ENCODE data around the gene FBXO21.
"Not testable (repeated sequence)": the region's sequence is repeated elsewhere in the genome, so short reads cannot be mapped to it uniquely, and the experiment has no call there.

Gene FBXO21

DNA sequence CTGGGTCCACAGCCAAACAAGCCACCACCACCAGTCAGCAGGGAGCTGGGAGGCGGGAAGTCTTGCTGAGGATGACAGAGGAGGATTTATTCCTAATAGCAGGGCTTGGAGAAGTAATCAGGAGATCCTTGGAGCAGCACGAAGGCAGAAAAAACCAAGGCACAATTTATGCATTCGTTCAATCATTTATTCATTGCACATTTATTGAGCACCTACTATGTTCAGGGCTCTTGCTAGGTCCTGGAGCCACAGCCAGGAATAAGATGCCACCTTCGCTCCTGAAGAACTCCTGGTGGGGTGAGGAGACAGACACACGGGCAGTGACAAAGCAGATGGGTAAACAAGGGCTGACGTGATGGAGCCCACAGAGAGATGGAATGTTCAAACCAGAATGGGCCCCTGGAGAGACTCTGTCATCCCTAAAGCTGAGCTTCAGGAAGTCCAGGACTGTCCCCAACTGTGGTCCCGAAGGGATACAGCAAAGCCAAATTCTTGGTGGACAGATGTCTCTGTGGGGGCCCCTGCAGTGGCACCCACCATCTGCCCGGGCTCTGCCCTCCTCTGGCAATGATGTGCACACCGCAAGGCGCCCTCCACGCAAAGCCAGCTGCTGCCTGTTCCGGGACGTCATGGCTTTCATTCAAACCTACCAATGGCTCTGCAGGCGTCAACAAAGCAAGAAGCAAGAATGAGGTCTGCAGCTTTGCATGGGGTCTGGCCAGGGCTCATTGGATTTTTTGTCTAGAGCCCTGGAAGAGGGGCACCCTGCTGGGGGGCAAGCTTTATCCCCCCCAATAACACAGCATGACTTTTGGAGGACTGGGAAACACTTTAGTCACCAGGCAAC lies 88.1 kb downstream of the FBXO21 start:
- DNase-seq = no peak

DNA sequence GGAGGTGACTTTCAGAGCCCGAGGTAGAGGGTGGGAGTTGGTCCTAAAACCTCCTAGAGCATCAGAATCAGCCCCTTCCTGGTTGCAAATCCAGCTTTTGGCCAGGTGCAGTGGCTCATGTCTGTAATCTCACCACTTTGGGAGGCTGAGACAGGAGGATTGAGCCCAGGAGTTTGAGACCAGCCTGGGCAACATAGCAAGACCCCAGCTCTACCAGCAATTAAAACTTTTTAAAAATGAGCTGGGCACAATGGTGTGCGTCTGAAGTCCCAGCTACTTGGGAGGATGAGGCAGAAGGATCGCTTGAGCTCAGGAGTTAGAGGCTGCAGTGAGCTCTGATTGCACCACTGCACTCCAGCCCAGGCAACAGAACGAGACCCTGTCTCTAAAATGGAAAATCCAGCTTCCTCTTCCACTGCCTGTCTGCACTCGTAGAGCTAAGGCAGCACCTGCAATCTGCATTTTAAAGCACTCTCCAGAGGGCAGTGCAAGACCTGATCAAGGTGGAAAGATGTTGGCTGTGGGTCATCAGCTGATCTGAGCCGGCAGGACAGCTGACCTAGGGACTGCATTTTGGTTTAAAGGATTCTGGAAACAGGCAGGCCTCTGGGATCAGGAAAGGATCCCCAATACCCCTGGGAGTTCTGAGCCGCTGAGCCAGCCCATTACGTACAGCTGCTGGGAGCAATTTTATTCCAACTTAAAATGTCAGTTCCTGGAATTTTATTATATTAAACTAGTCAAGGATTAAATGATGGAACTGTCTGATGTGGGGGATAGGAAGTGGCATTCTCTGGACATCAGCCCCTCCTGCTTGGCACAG lies 89.2 kb downstream of the FBXO21 start:
- no peak for DNase-seq

DNA sequence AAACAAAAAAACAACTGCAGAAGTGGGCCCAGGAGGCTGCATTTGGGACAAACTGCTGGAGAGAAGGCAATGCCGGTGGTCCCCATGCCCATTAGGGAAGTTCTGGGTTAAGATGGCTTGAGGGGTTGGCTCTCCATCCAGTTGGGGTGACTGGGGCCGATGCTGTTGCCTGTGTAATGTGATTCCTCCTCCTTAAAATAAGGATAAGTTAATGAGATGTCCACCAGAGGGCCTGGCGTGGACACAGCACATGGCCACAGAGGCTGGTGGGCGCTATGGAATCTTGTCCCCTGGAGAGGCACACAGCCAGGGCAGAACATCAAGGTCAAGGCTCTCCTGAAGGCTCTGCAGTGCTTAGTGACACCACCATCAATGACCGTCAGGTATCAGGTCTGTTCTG lies 90.0 kb downstream of the FBXO21 start:
- DNase-seq = no peak

DNA sequence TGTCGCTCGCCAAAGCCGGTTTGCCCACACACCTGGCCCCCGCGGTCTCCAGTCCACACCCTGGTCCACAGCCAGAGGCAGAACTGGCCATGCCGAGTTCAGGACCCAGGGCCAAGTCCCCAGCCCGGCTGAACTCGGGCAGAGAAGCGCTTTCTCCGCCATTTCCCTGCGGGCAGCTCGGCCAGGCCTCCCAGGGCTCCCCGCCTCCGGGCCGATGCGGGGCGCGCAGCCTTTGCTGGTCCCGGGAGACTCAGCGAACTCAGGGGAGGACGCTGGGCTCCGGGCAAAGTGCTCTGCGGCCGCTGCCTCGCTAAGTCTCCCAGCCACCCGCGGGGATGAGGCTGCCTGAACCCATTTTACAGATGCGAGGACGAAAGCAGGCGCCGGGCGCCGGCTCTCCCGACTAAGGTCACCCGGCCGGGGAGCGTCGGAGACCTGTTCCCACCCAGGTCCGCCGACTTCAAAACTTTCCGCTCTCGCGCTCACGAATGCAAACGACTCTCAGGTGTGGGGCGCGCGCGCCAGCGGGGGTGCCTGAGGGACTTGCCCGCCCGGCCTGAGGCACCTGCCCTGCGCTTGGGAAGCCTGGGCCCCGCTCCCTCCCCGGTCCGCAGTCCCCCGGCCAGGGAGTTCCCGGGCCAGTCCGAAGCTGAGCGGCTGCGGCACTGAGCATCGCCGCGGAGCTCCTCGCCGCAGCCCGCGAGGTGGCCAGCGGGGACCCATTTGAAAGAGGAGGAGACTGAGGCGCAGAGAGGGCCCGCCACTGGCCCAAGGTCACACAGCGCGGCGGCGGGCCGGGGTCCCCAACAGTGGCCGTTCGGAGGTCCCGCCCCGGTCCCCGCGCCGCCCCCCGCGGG lies 91.7 kb downstream of the FBXO21 start:
- DNase-seq = no peak

DNA sequence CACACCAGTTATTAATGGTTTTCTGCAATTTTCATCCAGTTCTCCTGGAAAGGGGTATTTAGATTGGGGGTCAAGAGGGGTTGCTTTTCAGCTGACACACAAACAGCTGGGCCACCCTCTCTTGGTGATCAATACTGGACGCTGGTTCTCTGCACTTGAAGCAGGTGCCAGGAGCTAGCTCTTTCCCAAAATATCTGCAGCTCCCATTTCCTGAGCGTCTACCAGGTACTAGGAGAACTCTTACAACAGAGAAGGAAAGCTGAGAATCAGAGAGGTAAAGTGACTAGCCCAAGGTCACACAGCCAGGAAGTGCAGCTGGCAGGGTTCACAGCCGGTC lies 92.3 kb downstream of the FBXO21 start:
- no peak for DNase-seq

DNA sequence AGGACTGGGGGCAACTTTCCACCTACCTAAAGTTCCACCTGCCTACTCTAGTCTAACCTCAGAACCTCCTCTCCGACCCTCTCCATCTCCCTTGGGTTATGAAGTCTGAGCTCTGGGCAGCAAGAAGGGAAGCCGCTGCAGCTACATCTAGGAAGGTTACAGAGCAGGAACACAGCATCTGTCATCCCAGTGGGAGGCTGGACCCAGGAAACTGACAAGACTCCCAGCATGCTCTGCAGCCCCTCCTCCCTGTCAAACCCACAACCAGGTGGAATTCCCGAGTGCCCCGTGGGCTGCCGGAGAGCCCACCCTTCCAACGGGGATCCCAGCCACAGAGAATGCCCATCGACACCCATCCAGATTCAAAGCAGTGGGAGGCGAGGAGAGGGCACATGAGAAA lies 93.1 kb downstream of the FBXO21 start:
- no peak for DNase-seq

DNA sequence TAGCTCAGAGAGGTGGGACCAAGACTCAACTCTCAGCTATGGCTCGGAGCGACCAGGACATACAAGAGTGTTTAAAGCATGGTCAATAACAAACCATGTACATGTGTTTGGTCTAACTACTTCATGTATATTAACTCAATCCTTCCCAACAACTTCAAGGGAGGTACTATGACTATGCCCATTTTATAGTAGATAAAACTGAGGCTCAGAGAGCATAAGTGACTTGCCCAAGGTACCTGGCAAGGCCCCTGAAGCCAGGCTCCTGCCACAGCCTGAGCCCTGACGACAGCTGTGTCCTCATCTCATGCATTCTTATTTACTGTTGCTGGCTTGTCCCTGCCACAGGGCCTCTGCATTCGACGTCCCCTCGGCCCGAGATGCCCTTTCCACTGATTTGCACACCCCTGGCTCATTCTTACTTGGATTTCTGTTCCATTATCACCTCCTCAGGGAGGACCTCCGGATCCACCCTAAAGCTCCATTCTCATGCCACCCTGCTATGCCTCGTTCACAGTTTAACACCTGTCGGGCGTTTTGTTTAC lies 93.7 kb downstream of the FBXO21 start:
- DNase-seq = no peak

DNA sequence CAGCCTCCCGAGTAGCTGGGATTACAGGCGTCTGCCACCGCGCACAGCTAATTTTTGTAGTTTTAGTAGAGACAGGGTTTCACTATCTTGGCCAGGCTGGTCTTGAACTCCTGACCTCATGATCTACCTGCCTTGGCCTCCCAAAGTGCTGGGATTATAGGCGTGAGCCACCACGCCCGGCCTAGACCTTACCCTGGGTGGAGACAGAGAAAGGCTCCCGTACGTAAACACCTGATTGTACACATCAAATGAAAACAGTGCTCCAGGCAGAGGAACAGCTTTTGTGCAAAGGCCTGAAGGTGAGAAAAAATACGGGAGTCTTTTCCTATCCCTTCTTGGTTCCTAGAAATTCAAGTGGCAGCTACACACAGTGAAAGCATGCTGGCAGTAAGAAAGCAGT lies 95.1 kb downstream of the FBXO21 start:
- DNase-seq = not testable (repeated sequence)

DNA sequence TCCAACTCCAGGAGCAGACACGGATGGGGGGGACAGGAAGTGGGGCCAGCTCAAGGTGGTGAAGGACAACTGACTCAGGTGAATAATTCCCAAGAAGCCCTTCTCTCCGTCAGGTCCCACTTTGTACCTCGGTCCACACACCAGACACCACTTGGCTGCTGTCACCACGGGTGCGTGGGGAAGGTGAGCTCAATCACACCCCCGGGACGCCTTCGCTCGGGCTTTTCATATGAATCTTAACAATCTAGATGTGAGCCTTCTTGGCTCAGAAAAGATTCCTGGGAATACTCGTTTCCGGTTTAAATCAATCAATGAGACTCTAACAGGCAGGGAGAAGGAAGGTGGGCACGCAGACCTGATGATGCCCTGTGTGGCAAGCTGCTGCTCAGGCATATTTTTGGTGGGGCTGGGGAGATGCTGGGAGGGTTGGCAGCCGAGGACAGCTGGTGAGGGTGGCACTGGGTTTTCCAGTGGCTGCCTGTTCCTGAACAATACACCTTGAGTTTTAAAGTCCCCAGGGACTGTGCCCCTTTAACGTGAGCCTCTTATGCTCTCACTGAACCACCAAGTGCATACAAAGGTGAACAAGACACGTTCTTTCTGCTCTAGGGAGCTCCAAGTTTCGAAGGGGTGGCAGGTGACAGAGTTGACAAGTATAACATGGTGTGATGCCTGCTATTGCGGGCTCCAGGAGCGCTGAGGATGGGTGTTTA lies 96.2 kb downstream of the FBXO21 start:
- DNase-seq = no peak

DNA sequence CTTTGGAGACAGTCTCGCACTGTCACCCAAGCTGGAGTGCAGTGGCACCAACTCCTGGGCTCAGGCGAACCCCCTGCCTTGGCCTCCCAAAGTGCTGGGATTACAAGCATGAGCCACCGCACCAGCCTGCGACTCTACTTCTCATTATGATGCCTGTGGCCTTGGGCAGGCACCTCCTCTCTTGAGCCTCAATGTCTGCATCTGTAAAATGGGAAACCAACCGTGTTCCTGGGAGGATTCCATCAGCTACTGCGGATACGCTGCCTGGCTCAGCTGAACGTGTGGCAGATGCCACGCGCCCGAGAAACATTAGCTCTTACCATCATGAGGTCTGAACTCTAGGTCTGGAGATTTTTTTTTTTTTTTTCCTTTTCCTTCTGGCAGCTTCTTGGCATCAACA lies 96.8 kb downstream of the FBXO21 start:
- no peak for DNase-seq

DNA sequence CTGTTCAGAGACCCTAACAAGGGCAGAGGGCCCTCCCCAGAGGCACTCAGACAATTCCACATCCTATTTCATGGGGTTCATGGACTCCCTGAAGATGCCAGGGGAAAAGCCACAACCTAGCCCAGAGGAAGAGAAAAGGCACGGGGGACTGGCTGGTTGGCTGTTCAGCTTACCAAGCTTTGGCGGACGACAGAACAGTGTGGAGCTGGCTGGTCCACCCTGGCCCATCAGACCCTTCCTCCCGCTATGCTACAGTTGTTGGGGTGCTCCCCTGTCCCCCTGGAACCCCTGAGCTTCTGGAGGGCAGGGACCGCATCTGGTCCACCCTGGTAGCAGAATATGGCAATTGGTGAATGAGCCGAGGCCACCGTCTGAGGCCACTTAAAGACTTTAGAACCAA lies 97.4 kb downstream of the FBXO21 start:
- no peak for DNase-seq

DNA sequence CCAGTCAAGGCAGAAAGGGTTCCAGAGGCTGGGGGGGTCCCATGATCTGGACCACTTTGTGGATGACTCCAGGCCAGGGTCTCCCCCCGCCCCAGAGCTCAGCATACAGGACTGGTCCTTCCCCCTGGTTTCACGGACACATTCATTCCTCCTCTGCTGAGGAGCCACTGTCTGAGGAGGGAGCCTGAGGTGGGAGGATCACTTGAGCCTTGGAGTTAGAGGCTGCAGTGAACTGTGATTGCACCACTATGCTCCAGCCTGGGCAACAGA lies 97.8 kb downstream of the FBXO21 start:
- DNase-seq = no peak
